ACC112 (cell line): ENCODE measurements around the gene COMMD10.

Experiments used
- H2AFZ ChIP-seq: fragments of 200-600 bp; sonication (generic); one replicate; pipeline ENCODE4 v1.6.0; 2017; ENCODE audit warnings: antibody characterized with exemption, low read length; ENCODE audit not compliant: unreplicated experiment
- H3K27ac ChIP-seq: fragments of 200-600 bp; sonication (generic); 2 replicates; pipeline ENCODE4 v1.5.1; 2014; ENCODE audit warnings: low read depth, mild to moderate bottlenecking, antibody characterized with exemption, low read length, moderate library complexity
- H3K27me3 ChIP-seq: fragments of 200-600 bp; sonication (generic); 2 replicates; pipeline ENCODE4 v1.6.1; 2014; ENCODE audit warnings: mild to moderate bottlenecking, antibody characterized with exemption, low read length, moderate library complexity, mixed read lengths; ENCODE audit not compliant: insufficient read depth
- H3K36me3 ChIP-seq: fragments of 200-600 bp; sonication (generic); 2 replicates; pipeline ENCODE4 v1.6.1; 2016; ENCODE audit warnings: mild to moderate bottlenecking, antibody characterized with exemption, low read length, moderate library complexity, mixed read lengths; ENCODE audit not compliant: insufficient read depth
- H3K4me1 ChIP-seq: fragments of 200-600 bp; sonication (generic); one replicate; pipeline ENCODE4 v1.6.1; 2016; ENCODE audit warnings: low read length, mixed read lengths; ENCODE audit not compliant: insufficient read depth, unreplicated experiment, control insufficient read depth
- H3K4me3 ChIP-seq: fragments of 200-600 bp; sonication (generic); 2 replicates; pipeline ENCODE4 v1.5.1; 2014; ENCODE audit warnings: mild to moderate bottlenecking, low read depth, low read length
- H3K79me2 ChIP-seq: fragments of 200-600 bp; sonication (generic); one replicate; pipeline ENCODE4 v1.6.0; 2016; ENCODE audit warnings: low read length; ENCODE audit not compliant: control insufficient read depth, unreplicated experiment, insufficient read depth

The COMMD10 gene

GRCh38 chr5:116178925-116179324 is 94.1 kb downstream of the COMMD10 start:
- Histone ChIP-seq H3K79me2 (no peaks in the 10 kb centered on the region), H2AFZ (no peak overlapping the region), H3K27me3 (no peaks in the 10 kb centered on the region), H3K36me3 (no peaks in the 10 kb centered on the region), H3K4me3 (no peak overlapping the region), H3K27ac (no peak overlapping the region), H3K4me1 (no peaks in the 10 kb centered on the region)

- Histone ChIP-seq H3K79me2 (no peaks in the 10 kb centered on the region), H3K4me3 (no peak overlapping the region), H3K27ac (no peak overlapping the region), H3K4me1 (no peaks in the 10 kb centered on the region), H2AFZ (no peak overlapping the region), H3K36me3 (no peaks in the 10 kb centered on the region), H3K27me3 (no peaks in the 10 kb centered on the region)
These were observed 124.3 kb downstream of the COMMD10 start for GRCh38 chr5:116209166-116209565.

- Histone ChIP-seq H3K27me3 (no peaks in the 10 kb centered on the region), H2AFZ (no peak overlapping the region), H3K27ac (no peak overlapping the region), H3K79me2 (no peaks in the 10 kb centered on the region), H3K4me3 (no peak overlapping the region), H3K36me3 (no peaks in the 10 kb centered on the region), H3K4me1 (no peaks in the 10 kb centered on the region)
These were observed 127.4 kb downstream of the COMMD10 start for GRCh38 chr5:116212225-116212624.

- Histone ChIP-seq H3K36me3 (no peaks in the 10 kb centered on the region), H3K79me2 (no peaks in the 10 kb centered on the region), H3K4me3 (no peak overlapping the region), H3K27ac (no peak overlapping the region), H3K27me3 (no peaks in the 10 kb centered on the region), H2AFZ (no peak overlapping the region), H3K4me1 (no peaks in the 10 kb centered on the region)
These were observed 131.4 kb downstream of the COMMD10 start for GRCh38 chr5:116216246-116216645.

GRCh38 chr5:116225281-116225922 is 140.6 kb downstream of the COMMD10 start:
- Histone ChIP-seq H3K27me3 (no peaks in the 10 kb centered on the region), H3K4me3 (no peak overlapping the region), H2AFZ (no peak overlapping the region), H3K27ac (no peak overlapping the region), H3K36me3 (no peaks in the 10 kb centered on the region), H3K79me2 (no peaks in the 10 kb centered on the region), H3K4me1 (no peaks in the 10 kb centered on the region)

- H3K36me3 ChIP-seq = no peaks in the 10 kb centered on the region
- H3K4me1 ChIP-seq = no peaks in the 10 kb centered on the region
- no peak overlapping the region for H3K4me3 ChIP-seq
- H3K27me3 ChIP-seq = no peaks in the 10 kb centered on the region
- H3K27ac ChIP-seq = no peak overlapping the region
- no peak overlapping the region for H2AFZ ChIP-seq
- no peaks in the 10 kb centered on the region for H3K79me2 ChIP-seq
These were observed 144.4 kb downstream of the COMMD10 start for GRCh38 chr5:116229131-116229689.

GRCh38 chr5:116231288-116231687 is 146.5 kb downstream of the COMMD10 start:
- no peaks in the 10 kb centered on the region for H3K4me1 ChIP-seq
- H3K79me2 ChIP-seq = no peaks in the 10 kb centered on the region
- H3K4me3 ChIP-seq = no peak overlapping the region
- H2AFZ ChIP-seq = no peak overlapping the region
- no peak overlapping the region for H3K27ac ChIP-seq
- H3K27me3 ChIP-seq = no peaks in the 10 kb centered on the region
- no peaks in the 10 kb centered on the region for H3K36me3 ChIP-seq

GRCh38 chr5:116234681-116235080 is 149.9 kb downstream of the COMMD10 start:
- H3K79me2 ChIP-seq = no peaks in the 10 kb centered on the region
- H3K27ac ChIP-seq = no peak overlapping the region
- H2AFZ ChIP-seq = no peak overlapping the region
- H3K27me3 ChIP-seq = no peaks in the 10 kb centered on the region
- no peaks in the 10 kb centered on the region for H3K36me3 ChIP-seq
- H3K4me3 ChIP-seq = no peak overlapping the region
- no peaks in the 10 kb centered on the region for H3K4me1 ChIP-seq

GRCh38 chr5:116237917-116238500 is 153.2 kb downstream of the COMMD10 start:
- H3K36me3 ChIP-seq = no peaks in the 10 kb centered on the region

GRCh38 chr5:116242343-116242742 is 157.5 kb downstream of the COMMD10 start:
- Histone ChIP-seq H3K79me2 (no peaks in the 10 kb centered on the region), H3K27me3 (no peaks in the 10 kb centered on the region), H3K27ac (no peak overlapping the region), H3K4me3 (no peak overlapping the region), H3K36me3 (no peaks in the 10 kb centered on the region), H2AFZ (no peak overlapping the region), H3K4me1 (no peaks in the 10 kb centered on the region)

More at GRCh38 chr5:116237917-116238500, 153.2 kb downstream of the COMMD10 start:
- H3K27me3 ChIP-seq = no peaks in the 10 kb centered on the region
- no peak overlapping the region for H3K27ac ChIP-seq
- H3K79me2 ChIP-seq = no peaks in the 10 kb centered on the region
- no peaks in the 10 kb centered on the region for H3K4me1 ChIP-seq
- no peak overlapping the region for H3K4me3 ChIP-seq
- no peak overlapping the region for H2AFZ ChIP-seq

- H3K27ac ChIP-seq = no peak overlapping the region
- H2AFZ ChIP-seq = no peak overlapping the region
- H3K79me2 ChIP-seq = no peaks in the 10 kb centered on the region
- H3K27me3 ChIP-seq = no peaks in the 10 kb centered on the region
- no peak overlapping the region for H3K4me3 ChIP-seq
- no peaks in the 10 kb centered on the region for H3K4me1 ChIP-seq
- no peaks in the 10 kb centered on the region for H3K36me3 ChIP-seq
These were observed 163.6 kb downstream of the COMMD10 start for GRCh38 chr5:116248432-116248831.
